Activated CD4-positive, alpha-beta T cell treated with anti-CD3 and anti-CD28 coated beads for 4 hours (primary cell): Measurements from ENCODE around the gene FATE1.
"Not testable (repeated sequence)": the region's sequence is repeated elsewhere in the genome, so short reads cannot be mapped to it uniquely, and the experiment has no call there.

Experiments used
- DNase-seq, 2 donors: peaks; one replicate each; pipeline ENCODE4 v3.0.0-alpha.2; 2020

The FATE1 gene

GRCh38 chrX:151715752-151716151, at the start of gene FATE1:
Gene FATE1 (plus strand): TSS chrX:151716035. CDS start chrX:151716120, 85 bp downstream.
- DNase-seq = no peak

GRCh38 chrX:151675121-151675746, 40.6 kb upstream of the FATE1 start:
- no peak for DNase-seq

DNA sequence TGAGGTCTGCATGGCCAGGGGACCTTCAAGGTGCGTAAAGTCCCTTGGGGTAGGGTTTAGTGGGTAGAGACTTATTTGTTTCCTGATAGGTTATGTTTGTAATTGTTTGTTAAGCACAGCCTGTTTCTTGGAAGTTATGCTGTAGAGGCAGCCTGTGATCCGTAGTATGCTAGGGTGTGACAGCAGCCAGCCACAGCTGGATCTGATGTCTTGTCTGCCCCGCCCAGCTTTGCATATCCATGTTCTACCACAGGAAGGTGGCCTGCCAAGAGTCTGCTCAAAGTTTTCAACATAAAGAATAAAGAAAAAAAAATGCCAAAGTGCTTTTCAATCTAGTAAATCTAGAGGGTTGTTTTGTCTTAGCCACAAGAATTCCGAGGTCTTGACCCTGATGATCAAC, 39.6 kb upstream of the FATE1 start:
- no peak for DNase-seq

DNA sequence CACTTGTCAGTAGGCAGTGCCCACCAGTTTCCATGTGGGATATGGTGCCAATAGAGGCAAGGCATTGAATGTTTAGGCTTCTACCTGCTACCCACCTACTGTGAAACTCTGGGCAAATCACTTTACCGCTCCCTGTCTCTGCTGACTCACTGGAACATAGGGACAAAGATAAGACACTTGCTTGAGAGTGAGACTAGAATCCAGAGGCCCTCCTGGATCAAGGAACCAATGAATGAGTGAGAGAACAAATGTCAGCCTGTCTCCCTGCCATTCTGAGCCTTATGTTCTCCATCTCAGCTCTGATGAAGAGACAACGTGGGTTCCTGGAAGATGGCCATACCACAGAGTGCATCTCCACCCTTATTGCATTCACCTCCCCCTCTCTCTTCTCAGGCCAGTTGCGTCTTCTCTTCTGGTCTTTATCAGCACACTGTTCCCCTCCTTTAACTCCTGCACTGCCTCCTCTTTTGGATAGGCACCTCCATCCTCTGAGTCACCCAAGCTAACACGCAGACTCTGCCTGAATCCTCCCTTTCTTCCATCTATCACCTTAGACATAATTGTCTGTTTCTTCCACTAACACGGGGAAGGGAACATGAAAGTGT, 35.9 kb upstream of the FATE1 start:
- no peak for DNase-seq

GRCh38 chrX:151680805-151681204, 35.0 kb upstream of the FATE1 start:
- DNase-seq = peak; percentile 18 to 57

DNA sequence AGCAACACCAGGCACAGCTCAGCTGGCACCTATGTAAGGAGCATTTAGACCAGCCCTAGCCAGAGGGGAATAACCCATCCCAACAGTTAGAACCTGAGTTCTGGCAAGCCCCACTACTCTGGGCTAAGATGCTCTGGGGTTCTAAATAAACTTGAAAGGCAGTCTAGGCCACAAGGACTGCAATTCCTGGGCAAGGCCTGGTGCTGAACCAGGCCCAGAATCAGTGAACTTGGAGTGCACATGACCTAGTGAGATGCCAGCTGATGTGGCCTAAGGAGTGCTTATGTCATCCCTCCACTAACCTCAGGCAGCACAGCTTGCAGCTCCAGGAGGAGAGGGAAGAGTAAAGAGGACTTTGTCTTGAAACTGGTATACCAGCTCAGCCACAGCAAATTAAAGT, 28.2 kb upstream of the FATE1 start:
- DNase-seq = no peak

- no peak for DNase-seq
Observed at GRCh38 chrX:151688695-151689094, 27.1 kb upstream of the FATE1 start.

- DNase-seq = no peak
Observed at GRCh38 chrX:151692825-151693224, 23.0 kb upstream of the FATE1 start.

DNA sequence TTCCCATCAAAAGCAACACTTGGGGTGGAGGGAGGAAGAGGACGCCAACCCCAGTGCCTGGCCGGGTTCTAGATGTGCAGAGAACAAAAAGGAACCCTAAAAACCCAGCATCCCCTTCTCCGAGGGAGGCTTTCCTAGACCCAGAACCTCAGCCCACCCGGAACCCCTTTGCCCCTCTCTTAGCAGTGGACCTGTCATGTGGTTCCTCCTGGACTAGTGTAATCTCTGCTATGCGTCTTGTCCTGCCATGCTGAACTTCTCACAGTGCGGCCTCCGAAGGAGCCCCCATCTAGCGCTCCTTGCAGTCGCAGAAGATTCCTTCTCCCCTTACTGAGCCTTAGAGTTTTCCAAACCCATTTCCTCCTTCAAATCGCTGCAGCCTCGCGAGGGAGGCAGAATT, 21.7 kb upstream of the FATE1 start:
- no peak for DNase-seq

GRCh38 chrX:151694661-151695582, 20.9 kb upstream of the FATE1 start, which contains the start of gene PRRG3:
Gene PRRG3 (plus strand): TSS chrX:151695458. CDS start chrX:151698815, 3,357 bp downstream.
- DNase-seq = no peak

DNA sequence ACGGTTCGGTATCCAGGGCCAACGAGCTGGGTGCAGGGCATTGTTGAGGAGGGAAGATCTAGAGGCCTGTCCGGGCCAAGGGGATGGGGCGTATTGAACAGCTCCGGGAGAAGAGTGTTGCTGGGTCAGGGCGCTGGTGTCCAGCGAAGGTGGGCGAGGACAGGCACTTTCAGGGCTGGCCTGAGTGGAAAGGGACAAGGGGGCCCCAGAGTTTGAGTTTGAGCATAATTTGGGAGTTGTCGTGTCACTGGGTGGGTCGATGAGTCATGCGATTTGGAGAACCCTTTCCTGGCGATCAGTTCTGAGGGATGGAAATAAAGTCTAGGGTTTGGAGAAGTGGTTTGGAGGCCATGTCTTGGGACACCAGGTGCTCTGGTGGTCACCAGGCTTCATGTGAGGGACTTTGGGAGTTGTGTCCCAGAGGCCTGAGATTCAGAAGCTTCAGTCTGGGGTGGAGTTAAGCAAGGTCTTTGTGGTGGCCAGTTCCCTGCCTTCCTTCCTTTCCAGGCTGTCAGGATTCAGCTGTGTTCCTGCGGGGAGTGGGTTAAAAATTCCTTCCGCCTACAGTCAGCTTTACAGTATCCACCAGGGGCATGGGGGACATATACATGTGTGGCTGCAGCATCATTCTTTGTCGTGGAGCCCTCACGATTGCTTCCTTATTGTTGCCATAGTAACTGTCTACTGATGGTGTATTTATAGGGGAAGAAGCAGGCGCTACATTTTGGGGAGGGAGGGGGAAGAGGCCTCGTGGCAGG, 20.1 kb upstream of the FATE1 start:
- DNase-seq = no peak

GRCh38 chrX:151697082-151697481, 18.8 kb upstream of the FATE1 start:
- not testable (repeated sequence) for DNase-seq

GRCh38 chrX:151697522-151697921, 18.3 kb upstream of the FATE1 start:
- no peak for DNase-seq

GRCh38 chrX:151698485-151698884, 17.4 kb upstream of the FATE1 start:
- DNase-seq = no peak

- DNase-seq = no peak
Observed at GRCh38 chrX:151699746-151700145, 16.1 kb upstream of the FATE1 start.

DNA sequence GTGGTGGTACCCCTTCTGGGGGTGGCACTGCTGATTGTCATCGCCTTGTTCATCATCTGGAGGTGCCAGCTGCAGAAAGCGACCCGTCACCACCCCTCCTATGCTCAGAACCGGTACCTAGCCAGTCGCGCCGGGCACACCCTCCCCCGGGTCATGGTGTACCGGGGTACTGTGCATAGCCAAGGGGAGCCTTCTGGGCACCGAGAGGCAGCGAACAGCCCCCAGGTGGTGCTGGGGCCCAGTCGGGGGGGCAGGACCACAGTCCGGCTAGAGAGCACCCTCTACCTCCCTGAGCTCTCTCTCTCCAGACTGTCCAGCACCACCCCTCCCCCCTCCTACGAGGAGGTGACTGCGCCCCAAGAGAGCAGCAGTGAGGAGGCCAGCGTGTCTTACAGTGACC, 15.3 kb upstream of the FATE1 start:
- no peak for DNase-seq

DNA sequence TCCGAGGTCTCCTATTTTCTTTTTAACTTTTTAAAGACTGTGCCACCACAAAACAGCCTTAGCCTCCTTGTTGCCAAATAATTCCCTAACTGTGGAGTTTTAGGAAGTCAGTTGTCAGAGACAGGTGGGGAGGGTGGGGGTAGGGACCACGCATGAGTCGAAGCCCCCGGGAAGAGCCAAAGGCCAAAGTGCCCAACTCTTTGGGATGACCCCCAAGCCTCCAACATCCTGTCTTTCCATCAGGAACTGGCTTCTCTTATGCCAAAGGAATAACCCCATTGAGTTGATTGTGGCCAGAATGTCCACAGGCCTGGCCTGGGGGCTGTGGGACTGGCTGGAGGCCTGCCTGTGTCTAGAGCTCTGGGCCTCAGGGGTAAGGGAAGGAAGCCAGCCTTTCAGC, 14.8 kb upstream of the FATE1 start:
- no peak for DNase-seq

DNA sequence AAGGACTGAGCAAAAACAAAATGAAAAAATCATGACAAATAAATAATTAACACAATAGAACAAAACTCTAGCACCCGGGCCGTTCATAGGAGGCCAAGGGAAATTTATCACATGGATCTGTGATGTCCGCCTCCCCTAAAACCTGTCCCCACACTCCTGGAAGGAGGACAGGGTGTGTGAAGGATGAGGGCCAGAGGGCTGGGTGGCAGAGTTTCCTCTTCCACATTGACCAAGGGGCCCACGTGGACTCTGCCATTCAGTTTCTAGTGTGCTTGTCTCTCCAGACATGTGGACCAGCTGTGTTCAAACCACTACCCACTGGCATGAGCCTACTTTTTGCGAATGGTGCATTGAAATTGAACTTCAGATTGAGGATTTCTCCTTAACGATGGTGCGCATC, 14.3 kb upstream of the FATE1 start:
- no peak for DNase-seq

- no peak for DNase-seq
Observed at GRCh38 chrX:151702026-151702714, 13.7 kb upstream of the FATE1 start.

DNA sequence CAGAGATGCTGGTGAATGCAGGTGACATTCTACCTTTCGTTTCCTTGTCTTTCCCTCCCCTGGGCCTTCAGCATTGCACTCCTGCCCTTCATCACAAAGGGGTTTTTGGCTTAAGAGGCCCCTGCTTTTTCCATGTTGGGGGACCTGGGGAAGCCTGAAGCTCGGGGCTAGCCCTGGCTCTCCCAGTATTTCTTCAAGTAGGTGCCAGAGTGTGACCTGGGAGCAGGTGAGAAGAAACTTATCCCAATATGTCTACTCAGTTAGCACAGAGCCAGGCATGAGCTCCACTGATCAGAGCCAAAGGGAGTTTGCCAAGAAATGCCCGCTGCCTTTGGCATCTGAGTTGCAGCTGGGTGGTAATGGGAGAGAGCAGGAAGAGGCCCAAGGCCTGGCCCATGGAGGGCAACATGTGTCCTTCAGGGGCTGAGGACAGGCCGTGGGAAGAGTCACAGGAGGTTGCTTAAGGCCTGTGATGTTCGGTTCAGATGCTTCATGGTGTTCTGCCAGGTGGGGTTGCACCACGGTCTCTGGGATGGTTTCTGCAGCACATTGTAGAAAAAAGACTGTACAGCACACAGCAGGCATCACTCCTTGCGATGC, 13.0 kb upstream of the FATE1 start:
- DNase-seq = no peak

GRCh38 chrX:151703487-151703886, 12.3 kb upstream of the FATE1 start:
- DNase-seq = no peak
